Neural cell (in vitro differentiated cells): ENCODE results near the gene ZNRF1.
"Not testable (repeated sequence)": the region's sequence is repeated elsewhere in the genome, so short reads cannot be mapped to it uniquely, and the experiment has no call there.

Source experiments
- EP300 ChIP-seq: fragments of 450-650 bp; conservative IDR thresholded peaks from 2 replicates; pipeline ENCODE4 v1.6.1; 2014; ENCODE audit warnings: antibody characterized with exemption, mild to moderate bottlenecking, moderate library complexity; ENCODE audit not compliant: poor library complexity, severe bottlenecking
- EZH2 ChIP-seq: fragments of 200-600, 300-800 bp; shearing (Covaris generic), sonication (generic); IDR thresholded peaks from 2 replicates; pipeline ENCODE4 v1.6.1; 2014; ENCODE audit warnings: antibody characterized with exemption, low read length, borderline replicate concordance, mild to moderate bottlenecking; ENCODE audit not compliant: insufficient read depth, poor library complexity, severe bottlenecking
- MXI1 ChIP-seq: fragments of 450-650 bp; conservative IDR thresholded peaks from 2 replicates; pipeline ENCODE4 v1.6.1; 2014; ENCODE audit warnings: antibody characterized with exemption, mild to moderate bottlenecking; ENCODE audit not compliant: poor library complexity, severe bottlenecking
- RAD21 ChIP-seq: fragments of 450-650 bp; conservative IDR thresholded peaks from 2 replicates; pipeline ENCODE4 v1.6.1; 2014; ENCODE audit warnings: antibody characterized with exemption, mild to moderate bottlenecking, moderate library complexity
- TAF1 ChIP-seq: IDR thresholded peaks from 2 replicates; pipeline ENCODE4 v1.6.1; 2012; ENCODE audit warnings: low read depth
- TF ChIP-seq, protein P1 (sequence below): fragments of 450-650 bp; IDR thresholded peaks from 2 replicates; pipeline ENCODE4 v1.5.1; 2014; ENCODE audit warnings: antibody characterized with exemption, mild to moderate bottlenecking, moderate library complexity; ENCODE audit not compliant: poor library complexity, severe bottlenecking

DNA sequence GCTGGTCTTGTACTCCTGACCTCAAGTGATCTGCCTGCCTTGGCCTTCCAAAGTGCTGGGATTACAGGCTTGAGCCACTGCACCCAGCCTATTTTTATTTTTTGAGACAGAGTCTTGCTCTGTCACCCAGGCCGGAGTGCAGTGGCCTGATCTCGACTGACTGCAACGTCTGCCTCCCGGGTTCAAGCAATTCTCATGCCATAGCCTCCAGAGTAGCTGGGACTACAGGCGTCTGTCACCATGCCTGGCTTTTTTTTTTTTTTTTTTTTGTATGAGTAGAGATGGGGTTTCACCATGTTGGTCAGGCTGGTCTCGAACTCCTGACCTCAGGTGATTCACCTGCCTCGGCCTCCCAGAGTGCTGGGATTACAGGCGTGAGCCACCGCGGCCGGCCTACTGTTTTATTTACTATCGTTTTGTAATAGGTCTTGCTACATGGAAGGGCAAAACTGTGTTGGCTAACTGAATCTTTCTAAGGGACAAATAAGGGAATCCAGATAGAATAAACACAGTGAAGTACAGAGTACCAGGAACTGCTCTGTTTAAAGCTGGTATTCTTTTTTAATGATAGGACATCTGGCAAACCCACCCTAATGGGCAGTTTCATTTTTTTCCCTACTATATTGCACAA lies 17.7 kb downstream of the ZNRF1 start:
- TF ChIP-seq, protein P1, sequence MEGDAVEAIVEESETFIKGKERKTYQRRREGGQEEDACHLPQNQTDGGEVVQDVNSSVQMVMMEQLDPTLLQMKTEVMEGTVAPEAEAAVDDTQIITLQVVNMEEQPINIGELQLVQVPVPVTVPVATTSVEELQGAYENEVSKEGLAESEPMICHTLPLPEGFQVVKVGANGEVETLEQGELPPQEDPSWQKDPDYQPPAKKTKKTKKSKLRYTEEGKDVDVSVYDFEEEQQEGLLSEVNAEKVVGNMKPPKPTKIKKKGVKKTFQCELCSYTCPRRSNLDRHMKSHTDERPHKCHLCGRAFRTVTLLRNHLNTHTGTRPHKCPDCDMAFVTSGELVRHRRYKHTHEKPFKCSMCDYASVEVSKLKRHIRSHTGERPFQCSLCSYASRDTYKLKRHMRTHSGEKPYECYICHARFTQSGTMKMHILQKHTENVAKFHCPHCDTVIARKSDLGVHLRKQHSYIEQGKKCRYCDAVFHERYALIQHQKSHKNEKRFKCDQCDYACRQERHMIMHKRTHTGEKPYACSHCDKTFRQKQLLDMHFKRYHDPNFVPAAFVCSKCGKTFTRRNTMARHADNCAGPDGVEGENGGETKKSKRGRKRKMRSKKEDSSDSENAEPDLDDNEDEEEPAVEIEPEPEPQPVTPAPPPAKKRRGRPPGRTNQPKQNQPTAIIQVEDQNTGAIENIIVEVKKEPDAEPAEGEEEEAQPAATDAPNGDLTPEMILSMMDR = not testable (repeated sequence)
- not testable (repeated sequence) for TF ChIP-seq EZH2, TAF1, RAD21, EP300, MXI1
